GM10266 (cell line): ENCODE measurements around the gene GRIA4.

Experiments used
- DNase-seq: peaks from one replicate; pipeline ENCODE4 v3.0.0; 2012; ENCODE audit errors: extremely low spot score
- TF ChIP-seq, protein P1 (sequence below): IDR thresholded peaks from 2 replicates; pipeline ENCODE4 v1.5.1; 2012; ENCODE audit warnings: mild to moderate bottlenecking, low read depth; ENCODE audit not compliant: control insufficient read depth, insufficient read depth; ENCODE audit errors: missing control alignments

The GRIA4 gene

DNA sequence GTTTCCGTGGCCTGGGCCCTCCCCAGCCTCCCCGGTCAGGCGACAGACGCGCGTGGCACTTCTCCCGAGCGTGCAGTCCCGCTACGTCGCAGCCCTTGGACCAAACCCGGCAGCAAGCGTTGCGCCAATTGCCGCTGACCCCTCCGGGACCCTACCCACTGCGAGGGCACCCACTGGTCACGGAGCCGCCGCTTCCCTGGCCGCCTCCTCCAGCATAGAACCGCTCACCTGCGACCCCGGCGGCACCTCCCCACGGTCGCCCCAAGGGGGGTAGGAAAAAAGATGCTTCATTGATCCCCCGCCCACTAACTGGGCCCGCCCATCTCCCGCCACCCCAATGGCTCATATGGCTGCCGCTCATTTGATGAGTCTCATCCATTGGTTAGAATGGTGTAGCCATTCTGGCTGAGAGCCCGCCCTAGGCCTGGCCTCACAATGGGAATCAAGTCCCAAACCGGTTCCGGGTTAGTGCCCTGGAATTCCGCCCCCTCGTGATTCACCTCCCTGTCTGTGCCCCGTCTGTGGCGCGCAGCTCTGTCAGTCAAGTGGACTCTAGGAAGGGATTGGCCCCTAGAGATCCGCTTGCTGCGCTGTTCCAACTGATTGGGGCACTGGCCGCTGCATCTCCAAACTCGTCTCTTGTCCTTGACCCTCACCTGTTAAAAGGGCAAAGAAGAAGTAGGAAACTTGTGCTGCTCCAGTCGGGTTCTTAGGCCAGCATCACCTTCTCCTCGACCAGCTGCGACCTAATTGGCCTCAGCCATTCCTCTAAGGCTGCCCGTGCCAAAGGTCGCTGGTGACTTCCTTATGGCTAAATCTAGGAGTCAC lies 412.3 kb downstream of the GRIA4 start, which contains the start of gene MSANTD4:
Gene MSANTD4, minus strand, starts transcription at position 274 of the 828 bp plus-strand sequence. CDS start 11,323 bp downstream, outside the sequence.
- TF ChIP-seq, protein P1, sequence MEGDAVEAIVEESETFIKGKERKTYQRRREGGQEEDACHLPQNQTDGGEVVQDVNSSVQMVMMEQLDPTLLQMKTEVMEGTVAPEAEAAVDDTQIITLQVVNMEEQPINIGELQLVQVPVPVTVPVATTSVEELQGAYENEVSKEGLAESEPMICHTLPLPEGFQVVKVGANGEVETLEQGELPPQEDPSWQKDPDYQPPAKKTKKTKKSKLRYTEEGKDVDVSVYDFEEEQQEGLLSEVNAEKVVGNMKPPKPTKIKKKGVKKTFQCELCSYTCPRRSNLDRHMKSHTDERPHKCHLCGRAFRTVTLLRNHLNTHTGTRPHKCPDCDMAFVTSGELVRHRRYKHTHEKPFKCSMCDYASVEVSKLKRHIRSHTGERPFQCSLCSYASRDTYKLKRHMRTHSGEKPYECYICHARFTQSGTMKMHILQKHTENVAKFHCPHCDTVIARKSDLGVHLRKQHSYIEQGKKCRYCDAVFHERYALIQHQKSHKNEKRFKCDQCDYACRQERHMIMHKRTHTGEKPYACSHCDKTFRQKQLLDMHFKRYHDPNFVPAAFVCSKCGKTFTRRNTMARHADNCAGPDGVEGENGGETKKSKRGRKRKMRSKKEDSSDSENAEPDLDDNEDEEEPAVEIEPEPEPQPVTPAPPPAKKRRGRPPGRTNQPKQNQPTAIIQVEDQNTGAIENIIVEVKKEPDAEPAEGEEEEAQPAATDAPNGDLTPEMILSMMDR = no peak

DNA sequence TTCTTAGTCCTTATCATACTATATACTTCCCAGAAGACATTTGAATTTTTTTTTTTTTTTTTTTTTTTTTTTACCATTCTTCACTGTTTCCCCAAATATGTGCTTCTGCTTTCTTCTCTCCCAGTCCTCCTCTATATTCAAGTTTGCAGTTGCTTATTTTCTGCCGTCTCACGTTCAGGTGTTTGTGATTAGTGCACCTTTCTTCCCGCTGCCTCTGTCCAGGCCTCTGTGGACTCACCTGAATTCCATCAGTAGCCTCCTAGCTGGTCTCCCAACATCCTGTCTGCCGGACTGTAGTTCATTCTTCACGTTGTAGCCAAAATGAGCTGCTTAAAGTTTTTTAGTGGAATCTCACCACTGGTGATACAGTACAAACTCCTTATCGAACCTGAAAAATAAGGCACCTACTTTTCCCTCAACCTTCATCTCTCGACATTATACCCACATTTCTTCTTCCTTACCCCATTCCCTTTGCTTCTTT lies 413.0 kb downstream of the GRIA4 start:
- TF ChIP-seq, protein P1 = no peak
- DNase-seq = no peak

More for the DNA sequence above, 412.3 kb downstream of the GRIA4 start, which contains the start of gene MSANTD4:
- DNase-seq = peak; percentile 92

DNA sequence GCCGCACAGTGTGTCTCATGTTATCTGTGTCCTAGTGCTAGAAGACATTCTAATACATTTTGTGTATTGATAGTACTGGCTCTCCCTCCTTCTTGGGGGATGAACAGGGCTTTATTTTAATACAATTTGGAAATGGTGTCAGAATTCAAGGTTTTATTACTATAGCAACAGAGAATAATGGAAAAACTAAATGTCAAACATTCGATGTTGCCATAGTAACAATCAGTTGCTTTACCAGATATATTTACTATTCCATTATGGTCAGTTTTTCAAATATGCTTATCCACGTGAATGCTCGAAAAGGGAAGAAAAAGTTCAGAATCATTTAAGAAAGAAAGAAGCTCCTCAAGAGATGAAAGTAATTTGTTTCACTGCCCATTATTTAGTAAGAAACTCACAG lies 420.7 kb downstream of the GRIA4 start:
- no peak for DNase-seq
- TF ChIP-seq, protein P1 = no peak

DNA sequence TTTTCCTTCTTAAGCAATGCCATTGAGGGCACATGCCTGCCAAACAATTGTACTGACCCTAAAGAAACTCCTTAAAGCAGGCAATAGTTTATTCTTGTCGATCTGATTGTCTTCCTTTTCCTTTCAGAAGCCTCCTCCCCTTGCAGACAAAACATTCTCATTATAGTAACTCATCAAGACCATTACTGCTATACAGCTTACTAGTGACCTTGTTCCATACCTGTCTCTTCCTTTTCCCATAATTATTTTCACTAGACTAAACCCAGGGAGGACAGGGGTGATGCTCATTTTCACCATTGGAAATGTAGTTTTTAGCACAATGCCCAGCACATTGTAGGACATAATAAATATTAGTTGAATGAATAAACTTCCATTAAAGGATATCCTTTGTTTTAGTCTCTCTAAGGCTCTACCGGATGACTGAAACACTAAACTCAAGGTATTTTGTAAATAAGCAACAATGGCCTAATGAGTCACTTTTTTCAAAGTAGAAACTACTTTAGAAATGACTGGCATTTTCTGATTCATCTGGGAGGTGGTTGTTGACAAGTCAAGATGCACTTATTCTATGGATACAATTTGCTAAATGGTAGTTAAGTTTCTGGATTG lies 421.4 kb downstream of the GRIA4 start:
- DNase-seq = no peak
- TF ChIP-seq, protein P1 = no peak
